Mucosa of descending colon (tissue), 3 donors: ENCODE results near the gene MCTP1. TPM values are rescaled to one million over a fixed set of nuclear protein-coding genes. Genes with fewer than 3 reads are reported as not detected.
"Not testable (repeated sequence)": the region's sequence is repeated elsewhere in the genome, so short reads cannot be mapped to it uniquely, and the experiment has no call there.

Source experiments
- ATAC-seq: fragments of 200-7000 bp; cut with Tn5 transposase; one replicate; pipeline ENCODE4 v1.9.1; 2020; ENCODE audit warnings: mild to moderate bottlenecking, moderate library complexity
- DNase-seq, 3 donors: peaks; one replicate each; pipeline ENCODE4 v3.0.0-alpha.2; 2020
- H3K36me3 ChIP-seq: fragments of 200-600 bp; one replicate; pipeline ENCODE4 v1.8.0; 2021; ENCODE audit warnings: low read depth, mild to moderate bottlenecking
- H3K4me1 ChIP-seq: fragments of 200-600 bp; one replicate; pipeline ENCODE4 v1.8.0; 2021; ENCODE audit warnings: low read depth, mild to moderate bottlenecking
- H3K4me3 ChIP-seq: fragments of 200-600 bp; one replicate; pipeline ENCODE4 v1.8.0; 2021; ENCODE audit warnings: mild to moderate bottlenecking
- H3K9me3 ChIP-seq: fragments of 200-600 bp; one replicate; pipeline ENCODE4 v1.8.0; 2021; ENCODE audit warnings: mild to moderate bottlenecking
- intact Hi-C, 2 donors: fragments of 100-400 bp; cut with DNase I in 1 of 2; cut with micrococcal nuclease in 1 of 2; formaldehyde crosslinking; loops; one replicate each; pipeline versions ENCODE4 v1.11.0 to v1.11.1; 2022; cut with DNase I, micrococcal nuclease
- total RNA-seq, 3 donors: library from RNA; stranded (reverse); fragmentation: NEBNext Ultra II Directional in 2 of 3; extraction: Animal tissue kit (Norgen Biotek cat#: 25700) in 2 of 3; gene quantifications; one replicate each; pipeline versions ENCODE4 v1.2.1 to v1.2.4, GENCODE V29; 2021 to 2023
- TF ChIP-seq, protein P1 (sequence below): fragments of 200-600 bp; IDR thresholded peaks from one replicate; pipeline ENCODE4 v1.8.0; 2022; ENCODE audit warnings: antibody characterized with exemption, mild to moderate bottlenecking
- donor health status: DM: no; HTN: no; CAD: no; lungs with moderate emphysema.
- donor health status: DM: no; HTN: no; CAD: no.
- donor health status: DM: no; HTN: yes; CAD: no.

MCTP1 gene
- total RNA-seq, 3 donors from 2014 or later, result 6.8 to 12.3 (median 7.7) TPM

- Histone ChIP-seq H3K4me3 (no peak overlapping the region), H3K4me1 (no peaks in the 10 kb centered on the region), H3K9me3 (peaks cover 2% of the 10 kb centered on the region), H3K36me3 (no peaks in the 10 kb centered on the region)
- ATAC-seq (peak; percentile 69), DNase-seq (peak in 1 of 3 donors; percentile 14)
- intact Hi-C loops, result no loop called here
- TF ChIP-seq, protein P1, sequence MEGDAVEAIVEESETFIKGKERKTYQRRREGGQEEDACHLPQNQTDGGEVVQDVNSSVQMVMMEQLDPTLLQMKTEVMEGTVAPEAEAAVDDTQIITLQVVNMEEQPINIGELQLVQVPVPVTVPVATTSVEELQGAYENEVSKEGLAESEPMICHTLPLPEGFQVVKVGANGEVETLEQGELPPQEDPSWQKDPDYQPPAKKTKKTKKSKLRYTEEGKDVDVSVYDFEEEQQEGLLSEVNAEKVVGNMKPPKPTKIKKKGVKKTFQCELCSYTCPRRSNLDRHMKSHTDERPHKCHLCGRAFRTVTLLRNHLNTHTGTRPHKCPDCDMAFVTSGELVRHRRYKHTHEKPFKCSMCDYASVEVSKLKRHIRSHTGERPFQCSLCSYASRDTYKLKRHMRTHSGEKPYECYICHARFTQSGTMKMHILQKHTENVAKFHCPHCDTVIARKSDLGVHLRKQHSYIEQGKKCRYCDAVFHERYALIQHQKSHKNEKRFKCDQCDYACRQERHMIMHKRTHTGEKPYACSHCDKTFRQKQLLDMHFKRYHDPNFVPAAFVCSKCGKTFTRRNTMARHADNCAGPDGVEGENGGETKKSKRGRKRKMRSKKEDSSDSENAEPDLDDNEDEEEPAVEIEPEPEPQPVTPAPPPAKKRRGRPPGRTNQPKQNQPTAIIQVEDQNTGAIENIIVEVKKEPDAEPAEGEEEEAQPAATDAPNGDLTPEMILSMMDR, result peak; percentile 20
These were observed 316.3 kb downstream of the MCTP1 start for GRCh38 chr5:94968507-94969095.

DNA sequence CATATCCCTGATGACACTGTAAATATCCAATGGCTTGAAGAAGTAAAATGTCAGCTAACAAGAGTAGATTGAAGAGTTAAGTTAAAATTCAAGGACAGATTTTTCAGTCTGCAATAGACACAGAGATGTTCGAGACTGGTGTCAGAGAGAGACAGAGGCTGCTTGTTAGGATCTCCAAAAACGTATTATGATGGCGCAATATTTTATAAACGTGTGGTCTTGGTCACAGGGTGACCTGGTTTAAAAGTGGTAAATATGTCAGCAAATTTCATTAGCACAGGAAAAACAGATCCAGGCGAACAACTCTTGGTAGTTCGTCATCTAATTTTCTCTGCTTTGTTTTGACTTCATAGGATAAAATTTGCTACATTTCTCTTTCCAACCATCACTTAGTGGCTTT lies 317.4 kb downstream of the MCTP1 start:
- H3K9me3 ChIP-seq, result peaks cover 2% of the 10 kb centered on the region
- H3K36me3 ChIP-seq, result no peaks in the 10 kb centered on the region
- H3K4me1 ChIP-seq, result no peaks in the 10 kb centered on the region
- ATAC-seq (no peak), DNase-seq (no peak)
- TF ChIP-seq, protein P1, result no peak
- no peak overlapping the region for H3K4me3 ChIP-seq
- intact Hi-C loops, result no loop called here

DNA sequence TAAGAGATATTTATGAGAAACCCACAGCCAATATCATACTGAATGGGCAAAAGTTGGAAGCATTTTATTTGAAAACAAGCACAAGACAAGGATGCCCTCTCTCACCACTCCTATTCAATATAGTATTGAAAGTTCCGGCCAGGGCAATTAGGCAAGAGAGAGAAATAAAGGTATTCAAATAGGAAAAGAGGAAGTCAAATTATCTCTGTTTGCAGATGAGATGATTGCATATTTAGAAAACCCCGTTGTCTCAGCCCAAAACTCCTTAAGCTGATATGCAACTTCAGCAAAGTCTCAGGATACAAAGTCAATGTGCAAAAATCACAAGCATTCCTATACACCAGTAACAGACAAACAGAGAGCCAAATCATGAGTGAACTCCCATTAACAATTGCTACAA lies 325.6 kb downstream of the MCTP1 start:
- H3K4me3 ChIP-seq, ATAC-seq, intact Hi-C loops, DNase-seq, H3K9me3 ChIP-seq, H3K36me3 ChIP-seq, H3K4me1 ChIP-seq: not testable (repeated sequence)

GRCh38 chr5:94945656-94946055 lies 339.2 kb downstream of the MCTP1 start:
- intact Hi-C loops, result no loop called here
- TF ChIP-seq, protein P1, result no peak
- Histone ChIP-seq H3K9me3 (no peaks in the 10 kb centered on the region), H3K36me3 (no peaks in the 10 kb centered on the region), H3K4me1 (no peaks in the 10 kb centered on the region), H3K4me3 (no peak overlapping the region)
- DNase-seq (peak in 1 of 3 donors; percentile 5), ATAC-seq (no peak)

DNA sequence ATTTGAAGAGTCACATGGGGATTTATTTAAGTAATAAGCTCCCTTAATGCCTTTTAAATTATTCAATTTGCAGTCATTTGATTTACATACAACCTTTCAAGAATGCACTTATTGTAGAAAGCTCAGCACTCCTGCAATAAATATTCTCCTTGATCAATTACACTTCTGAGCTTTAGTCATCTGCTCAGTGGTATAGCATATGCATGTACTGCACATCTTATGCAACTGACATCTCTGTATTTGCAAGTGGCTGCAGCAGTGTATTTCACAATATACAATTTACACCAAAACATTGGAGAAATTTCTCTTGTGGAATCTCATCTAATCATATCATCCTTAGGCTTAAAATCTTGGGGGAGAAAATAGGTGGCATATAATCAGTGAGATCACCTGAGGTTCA lies 340.7 kb downstream of the MCTP1 start:
- ATAC-seq, result no peak
- H3K9me3 ChIP-seq, result no peaks in the 10 kb centered on the region
- H3K4me1 ChIP-seq, result no peaks in the 10 kb centered on the region
- no peaks in the 10 kb centered on the region for H3K36me3 ChIP-seq
- intact Hi-C loops, result no loop called here
- no peak for DNase-seq
- no peak overlapping the region for H3K4me3 ChIP-seq
- TF ChIP-seq, protein P1, result no peak

DNA sequence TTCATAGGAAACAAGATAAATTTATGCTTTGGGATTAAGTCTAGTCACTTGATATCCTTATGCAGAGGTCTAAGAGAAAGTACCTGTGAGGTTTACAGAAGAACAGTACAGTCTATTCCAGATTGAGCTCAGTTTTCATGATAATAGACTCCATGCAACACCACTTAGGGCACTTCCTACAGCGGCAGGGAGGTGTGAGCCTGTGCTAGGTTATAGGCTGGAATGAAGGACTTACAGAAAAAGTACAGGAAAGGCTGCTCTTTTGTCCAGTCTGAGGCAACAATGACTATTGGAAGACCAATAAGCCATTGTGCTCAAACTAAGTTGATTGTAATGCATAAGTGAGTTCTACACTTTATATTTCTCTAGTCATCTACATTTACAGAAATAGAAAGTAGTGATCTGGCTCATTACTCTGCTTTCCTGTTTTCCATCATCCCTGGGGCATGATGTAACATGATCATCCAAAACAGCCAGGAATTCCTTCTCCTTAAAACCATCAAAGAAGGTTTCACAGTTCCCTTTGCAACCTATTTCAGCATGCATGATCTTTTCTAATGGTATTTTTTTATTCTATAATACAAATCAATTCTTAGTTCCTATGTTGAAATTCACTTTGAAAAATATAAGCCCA lies 343.7 kb downstream of the MCTP1 start:
- Histone ChIP-seq H3K36me3 (no peaks in the 10 kb centered on the region), H3K4me3 (no peak overlapping the region), H3K9me3 (no peaks in the 10 kb centered on the region), H3K4me1 (no peaks in the 10 kb centered on the region)
- ATAC-seq (no peak), DNase-seq (no peak)
- intact Hi-C loops, result no loop called here
- TF ChIP-seq, protein P1, result no peak
